H1 (cell line): Measurements from ENCODE around the gene APOL1. TPM values are rescaled to one million over a fixed set of nuclear protein-coding genes. Genes with fewer than 3 reads are reported as not detected.
A peak's percentile ranks its signal among the peaks of the same experiment; 100 is the strongest.

Experiments
- CTCF ChIA-PET: fragments of 300-600 bp; sonication (Branson Sonifier 250); formaldehyde crosslinking; loops from one replicate; lab custom pipeline; 2021; ENCODE audit not compliant: partially characterized antibody; lab: Charles Lee
- POLR2A ChIA-PET: fragments of 300-600 bp; sonication (Branson Sonifier 250); formaldehyde crosslinking; loops from one replicate; lab custom pipeline; 2021; ENCODE audit warnings: inconsistent platforms; ENCODE audit not compliant: partially characterized antibody; lab: Charles Lee
- DNase-seq, 2 experiments: peaks; one replicate each; pipeline versions ENCODE4 v3.0.0 to v3.0.0-alpha.2; 2010 to 2022; ENCODE audit warnings: low spot score in 2 of 2, low read depth in 1 of 2, mixed read lengths in 1 of 2
- FAIRE-seq: peaks from 2 replicates; lab custom pipeline; 2011; peaks lifted over from hg19 to GRCh38; lab: Jason Lieb, UNC
- H2AFZ ChIP-seq: 2 replicates; pipeline ENCODE4 v1.8.1; 2012; ENCODE audit warnings: low read length, inconsistent platforms
- H2AK5ac ChIP-seq: 2 replicates; pipeline ENCODE4 v1.6.1; 2013; ENCODE audit warnings: low read depth, low read length
- H2BK120ac ChIP-seq: replicated peaks from 2 replicates; pipeline ENCODE3; 2013; ENCODE audit warnings: low read depth, low read length, inconsistent platforms
- H2BK12ac ChIP-seq: 2 replicates; pipeline ENCODE4 v1.6.1; 2013; ENCODE audit warnings: low read depth, low read length
- H2BK15ac ChIP-seq: 2 replicates; pipeline ENCODE4 v1.6.1; 2013; ENCODE audit warnings: low read length
- H2BK20ac ChIP-seq: 2 replicates; pipeline ENCODE4 v1.6.1; 2013; ENCODE audit warnings: low read length
- H2BK5ac ChIP-seq: 2 replicates; pipeline ENCODE4 v1.6.1; 2013; ENCODE audit warnings: low read depth, low read length
- H3K14ac ChIP-seq: 2 replicates; pipeline ENCODE4 v1.6.1; 2013; ENCODE audit warnings: inconsistent platforms; ENCODE audit not compliant: insufficient read length
- H3K18ac ChIP-seq: 2 replicates; pipeline ENCODE4 v1.6.1; 2013; ENCODE audit warnings: low read length; ENCODE audit errors: extremely low read depth
- H3K23ac ChIP-seq: 2 replicates; pipeline ENCODE4 v1.6.1; 2013; ENCODE audit warnings: inconsistent platforms; ENCODE audit not compliant: insufficient read length
- H3K23me2 ChIP-seq: 2 replicates; pipeline ENCODE4 v1.6.1; 2013; ENCODE audit warnings: low read depth, low read length
- H3K27ac ChIP-seq: 2 replicates; pipeline ENCODE4 v1.6.1; 2011; ENCODE audit warnings: low read depth, low read length, inconsistent platforms
- H3K27me3 ChIP-seq, 4 experiments: replicated peaks in 1 of 4; 1 replicate in 1 of 4; 2 replicates in 3 of 4; pipeline versions ENCODE4 v1.6.1 to v1.8.1; 2011 to 2013; ENCODE audit warnings: low read length in 3 of 4, mild to moderate bottlenecking in 3 of 4, inconsistent platforms in 2 of 4, mixed read lengths in 2 of 4, moderate library complexity in 1 of 4; ENCODE audit not compliant: control insufficient read depth in 3 of 4, insufficient read depth in 3 of 4; ENCODE audit errors: extremely low read depth in 1 of 4
- H3K36me3 ChIP-seq, 4 experiments: 2 replicates each; pipeline versions ENCODE4 v1.6.1 to v1.8.1; 2011 to 2013; ENCODE audit warnings: mild to moderate bottlenecking in 4 of 4, low read length in 3 of 4, moderate library complexity in 2 of 4, control low read depth in 1 of 4, inconsistent platforms in 1 of 4; ENCODE audit not compliant: insufficient read depth in 4 of 4, control insufficient read depth in 2 of 4
- H3K4ac ChIP-seq: replicated peaks from 2 replicates; pipeline ENCODE3; 2013; ENCODE audit warnings: low read length, low read depth, mixed read lengths, inconsistent platforms; ENCODE audit not compliant: insufficient read length
- H3K4me1 ChIP-seq, 4 experiments: replicated peaks in 1 of 4; 1 replicate in 1 of 4; 2 replicates in 3 of 4; pipeline versions ENCODE4 v1.6.1 to v1.8.1; 2011 to 2013; ENCODE audit warnings: low read length in 3 of 4, inconsistent platforms in 2 of 4, mixed read lengths in 1 of 4; ENCODE audit not compliant: insufficient read depth in 4 of 4, control insufficient read depth in 3 of 4
- H3K4me2 ChIP-seq, 2 experiments: 2 replicates each; pipeline versions ENCODE4 v1.6.1 to v1.8.1; 2011 to 2013; ENCODE audit warnings: low read depth in 2 of 2, low read length in 2 of 2, control low read depth in 1 of 2, inconsistent platforms in 1 of 2, mild to moderate bottlenecking in 1 of 2; ENCODE audit not compliant: insufficient read depth in 1 of 2
- H3K4me3 ChIP-seq, 4 experiments: fragments of 200-600, 300-600 bp in 1 of 4; sonication (generic), shearing (Covaris generic), sonication (Bioruptor Twin) in 1 of 4; 2 replicates each; pipeline versions ENCODE4 v1.5.1 to v1.8.1; 2011 to 2016; ENCODE audit warnings: low read length in 4 of 4, low read depth in 3 of 4, control low read depth in 2 of 4, inconsistent platforms in 2 of 4, mild to moderate bottlenecking in 2 of 4, mixed read lengths in 1 of 4, moderate library complexity in 1 of 4; ENCODE audit not compliant: insufficient read depth in 2 of 4; ENCODE audit errors: extremely low read depth in 1 of 4
- H3K56ac ChIP-seq: replicated peaks from 2 replicates; pipeline ENCODE3; 2013; ENCODE audit warnings: low read depth, mild to moderate bottlenecking, mixed read lengths, low read length, inconsistent platforms; ENCODE audit not compliant: insufficient read length
- H3K79me1 ChIP-seq: 2 replicates; pipeline ENCODE4 v1.6.1; 2013; ENCODE audit warnings: low read depth, low read length, control low read depth
- H3K79me2 ChIP-seq, 2 experiments: 2 replicates each; pipeline versions ENCODE4 v1.6.1 to v1.8.1; 2012 to 2013; ENCODE audit warnings: low read length in 2 of 2, mild to moderate bottlenecking in 2 of 2, inconsistent platforms in 1 of 2; ENCODE audit not compliant: insufficient read depth in 2 of 2, control insufficient read depth in 1 of 2
- H3K9ac ChIP-seq, 4 experiments: replicated peaks in 1 of 4; 1 replicate in 1 of 4; 2 replicates in 3 of 4; pipeline versions ENCODE4 v1.6.1 to v1.8.1; 2011 to 2013; ENCODE audit warnings: low read depth in 3 of 4, low read length in 3 of 4, control low read depth in 2 of 4, mild to moderate bottlenecking in 2 of 4, moderate library complexity in 2 of 4, inconsistent platforms in 1 of 4; ENCODE audit errors: extremely low read depth in 1 of 4
- H3K9me3 ChIP-seq, 2 experiments: 2 replicates each; pipeline versions ENCODE4 v1.6.1 to v1.8.1; 2012 to 2013; ENCODE audit warnings: mild to moderate bottlenecking in 2 of 2, moderate library complexity in 2 of 2, control low read depth in 1 of 2, inconsistent platforms in 1 of 2, low read depth in 1 of 2, low read length in 1 of 2, mixed read lengths in 1 of 2; ENCODE audit not compliant: insufficient read depth in 2 of 2
- H4K20me1 ChIP-seq, 2 experiments: replicated peaks in 1 of 2; 2 replicates each; pipeline versions ENCODE3 to v1.8.1; 2011 to 2013; ENCODE audit warnings: inconsistent platforms in 2 of 2, low read length in 2 of 2, mild to moderate bottlenecking in 1 of 2; ENCODE audit not compliant: insufficient read depth in 2 of 2, control insufficient read depth in 1 of 2
- H4K5ac ChIP-seq: 2 replicates; pipeline ENCODE4 v1.6.1; 2013; ENCODE audit warnings: low read length, low read depth, mixed read lengths, inconsistent platforms; ENCODE audit not compliant: insufficient read length
- H4K8ac ChIP-seq: 2 replicates; pipeline ENCODE4 v1.8.0; 2013; ENCODE audit warnings: mild to moderate bottlenecking, moderate library complexity, low read length, inconsistent platforms; ENCODE audit not compliant: insufficient read depth; ENCODE audit errors: extremely low read depth
- H4K91ac ChIP-seq: replicated peaks from 2 replicates; pipeline ENCODE3; 2013; ENCODE audit warnings: low read length, mixed read lengths, inconsistent platforms; ENCODE audit not compliant: insufficient read length
- CTCF ChIP-seq, 3 experiments: IDR thresholded peaks; 1 replicate in 2 of 3; 2 replicates in 1 of 3; pipeline versions ENCODE4 v1.5.1 to v1.6.1; 2011; ENCODE audit warnings: low read length in 3 of 3, mild to moderate bottlenecking in 3 of 3, inconsistent platforms in 2 of 3, low read depth in 1 of 3, moderate library complexity in 1 of 3; ENCODE audit not compliant: insufficient read depth in 1 of 3; ENCODE audit errors: control extremely low read depth in 1 of 3
- POLR2A ChIP-seq, 2 experiments: IDR thresholded peaks; 1 replicate in 1 of 2; 2 replicates in 1 of 2; pipeline ENCODE4 v1.6.1; 2011; ENCODE audit warnings: low read depth in 2 of 2, low read length in 2 of 2, mild to moderate bottlenecking in 2 of 2; ENCODE audit errors: control extremely low read depth in 1 of 2
- RAD21 ChIP-seq, 2 experiments: IDR thresholded peaks in 1 of 2; conservative IDR thresholded peaks in 1 of 2; 2 replicates each; pipeline ENCODE4 v1.6.1; 2011; ENCODE audit warnings: low read depth in 2 of 2, low read length in 2 of 2, improper control_type of control experiment in 1 of 2, inconsistent platforms in 1 of 2, mild to moderate bottlenecking in 1 of 2, moderate library complexity in 1 of 2
- SP2 ChIP-seq: IDR thresholded peaks from 2 replicates; pipeline ENCODE4 v1.6.1; 2012; ENCODE audit warnings: mild to moderate bottlenecking, low read length, inconsistent platforms
- SUZ12 ChIP-seq: fragments of 200-600 bp; sonication (generic); IDR thresholded peaks from 2 replicates; pipeline ENCODE4 v1.6.1; 2012; ENCODE audit warnings: mild to moderate bottlenecking, inconsistent platforms, low read length, moderate library complexity, mixed read lengths
- TEAD4 ChIP-seq: IDR thresholded peaks from 2 replicates; pipeline ENCODE4 v1.6.1; 2012; ENCODE audit warnings: low read depth, low read length, inconsistent platforms, mixed read lengths
- WGBS, 2 experiments: shearing (Covaris generic) in 1 of 2; methylation state at CpG; one replicate each; pipeline versions ENCODE4 v1.1.6 to v1.1.7; 2013 to 2015; ENCODE audit warnings: low lambda C conversion rate in 2 of 2, mixed read lengths in 2 of 2, inconsistent platforms in 1 of 2, low coverage in 1 of 2, missing lambda C conversion rate in 1 of 2; ENCODE audit not compliant: insufficient replicate concordance in 2 of 2, insufficient coverage in 1 of 2, insufficient read length in 1 of 2; ENCODE audit errors: extremely low coverage in 1 of 2, missing lambda C conversion rate in 1 of 2; 5-methylcytosine and 5-hydroxymethylcytosine counted together
- polyA plus RNA-seq, 7 experiments: library from polyadenylated mRNA; depleted of rRNA in 3 of 7; stranded (reverse) in 5 of 7; unstranded in 2 of 7; fragments of >200 nt in 5 of 7; fragments of 200-250 nt in 2 of 7; gene quantifications; 1 replicate in 5 of 7; 2 replicates in 1 of 7; 4 replicates in 1 of 7; pipeline versions ENCODE4 v1.2.1 to v1.2.3, GENCODE V29; 2011 to 2013; ENCODE audit warnings: missing spikeins in 2 of 7, mixed read lengths in 2 of 7
- total RNA-seq: library from RNA; stranded (reverse); fragmentation: NEBNext Ultra II Directional; extraction: Animal tissue kit (Norgen Biotek cat#: 25700); gene quantifications from 2 replicates; pipeline ENCODE4 v1.2.1, GENCODE V29; 2021
- TF ChIP-seq, protein P1 (sequence below): IDR thresholded peaks from 2 replicates; pipeline ENCODE4 v1.6.1; 2011; ENCODE audit warnings: low read length, improper control_type of control experiment

Gene APOL1
- total and polyA plus RNA-seq, 2 of the 8 experiments (the other 6 are each of a cell fraction or from before 2014, with no cell fraction given): not detected

DNA sequence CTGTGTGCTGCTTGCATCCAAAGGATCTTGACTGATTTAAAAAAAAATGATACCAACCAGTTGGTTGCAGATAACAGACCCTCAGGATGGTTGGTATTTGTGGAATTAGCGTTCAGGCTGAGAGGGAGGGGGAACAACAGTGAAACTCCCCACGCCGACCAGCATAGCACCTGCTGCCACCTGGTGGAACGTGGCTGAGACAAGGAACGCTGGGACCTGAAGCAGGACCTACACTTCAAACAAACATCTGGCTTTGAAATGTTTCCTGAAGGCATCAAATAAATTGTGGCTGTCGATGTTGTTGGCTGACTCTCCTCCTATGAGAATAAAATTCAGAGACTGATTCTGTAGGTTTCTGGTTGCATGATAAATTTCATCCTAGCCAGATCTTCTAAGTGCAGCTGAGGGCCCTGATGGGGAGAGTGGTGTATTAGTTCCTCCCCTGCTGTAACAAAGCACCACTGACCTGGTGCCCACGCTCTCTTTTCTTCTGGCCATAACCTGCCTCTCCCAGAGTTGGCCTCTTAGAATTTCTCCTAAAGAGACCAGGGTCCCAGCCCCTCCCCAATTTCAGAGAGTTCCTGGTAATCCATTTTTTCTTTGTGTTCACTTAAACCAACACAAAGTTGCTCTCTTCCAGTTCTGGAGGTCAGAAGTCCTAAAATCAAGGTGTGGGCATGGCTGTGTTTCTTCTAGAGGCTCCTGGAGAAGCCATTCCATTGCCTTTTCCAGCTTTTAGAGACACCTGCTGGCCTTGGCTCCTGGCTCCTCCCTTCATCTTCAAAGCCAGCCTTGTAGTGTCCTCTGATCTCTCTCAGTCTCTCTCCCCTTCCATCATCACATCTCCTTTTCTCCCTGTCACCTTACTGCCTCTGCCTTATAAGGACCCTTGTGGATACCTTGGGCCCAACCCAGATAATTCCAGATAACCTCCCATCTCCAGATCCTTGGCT, 30.9 kb upstream of the APOL1 start:
- Histone ChIP-seq H2BK5ac (no peak overlapping the region), H2BK12ac (no peak overlapping the region), H3K36me3 (no peaks in the 10 kb centered on the region), H3K4me1 (peaks cover 0 to 3% (median 0%) of the 10 kb centered on the region in 4 experiments; a peak in 1 of 7 replicates), H3K27me3 (peaks cover 0 to 2% (median 0%) of the 10 kb centered on the region in 4 experiments; a peak in 1 of 7 replicates), H2BK20ac (no peak overlapping the region), H2AFZ (no peak overlapping the region), H2BK15ac (no peak overlapping the region), H2BK120ac (no peak overlapping the region), H3K4ac (no peak overlapping the region), H4K20me1 (no peaks in the 10 kb centered on the region), H2AK5ac (no peak overlapping the region), H3K23me2 (no peaks in the 10 kb centered on the region), H3K79me1 (no peaks in the 10 kb centered on the region), H3K14ac (no peak overlapping the region), H3K9me3 (no peaks in the 10 kb centered on the region), H3K4me3 (no peak overlapping the region), H3K18ac (no peak overlapping the region), H4K8ac (no peak overlapping the region), H3K79me2 (no peaks in the 10 kb centered on the region), H3K56ac (no peak overlapping the region), H3K9ac (no peak overlapping the region), H4K5ac (no peak overlapping the region), H3K27ac (no peak overlapping the region), H3K23ac (no peak overlapping the region), H3K4me2 (no peak overlapping the region), H4K91ac (no peak overlapping the region)
- peak; percentile 83 for FAIRE-seq
- 19% methylated on average over 7 of the region's 7 CpGs; no CpG with 5 or more reads in 1 of the 2 experiments for WGBS, 2 experiments
- DNase-seq: peak; percentile 15 to 62
- ChIA-PET CTCF (interaction anchor here (0.7 to 4.1 kb wide), 12 partner anchors 11 to 672 kb away, joined by 3 to 24 read pairs (median 4); partner anchors contain the start of genes APOL2 and APOL4), POLR2A (no interaction called here)
- TF ChIP-seq, protein P1, sequence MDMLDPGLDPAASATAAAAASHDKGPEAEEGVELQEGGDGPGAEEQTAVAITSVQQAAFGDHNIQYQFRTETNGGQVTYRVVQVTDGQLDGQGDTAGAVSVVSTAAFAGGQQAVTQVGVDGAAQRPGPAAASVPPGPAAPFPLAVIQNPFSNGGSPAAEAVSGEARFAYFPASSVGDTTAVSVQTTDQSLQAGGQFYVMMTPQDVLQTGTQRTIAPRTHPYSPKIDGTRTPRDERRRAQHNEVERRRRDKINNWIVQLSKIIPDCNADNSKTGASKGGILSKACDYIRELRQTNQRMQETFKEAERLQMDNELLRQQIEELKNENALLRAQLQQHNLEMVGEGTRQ: no peak
- TF ChIP-seq RAD21 (IDR thresholded peaks at IDR 0.05 in 1 of 2, conservative IDR thresholded peaks at IDR 0.05 in 1 of 2; ENCODE audit: low read depth in 2 of 2, low read length in 2 of 2) (peak; percentile 72 to 76), CTCF (IDR thresholded peaks at IDR 0.05; ENCODE audit: control extremely low read depth in 1 of 3, insufficient read depth in 1 of 3, low read depth in 1 of 3, low read length in 3 of 3) (peak; percentile 81 to 84 (median 82)), TEAD4 (peak; percentile 57), POLR2A (IDR thresholded peaks at IDR 0.05; ENCODE audit: control extremely low read depth in 1 of 2, low read depth in 2 of 2, low read length in 2 of 2) (no peak), SP2 (no peak), SUZ12 (no peak)
